Stimulated activated CD8-positive, alpha-beta memory T cell treated with anti-CD3 and anti-CD28 coated beads, Interleukin-4, amount 100 ng/mL, for 4 hours (primary cell): ENCODE results near the gene TFEB.

ENCODE experiments used
- DNase-seq, 2 donors: peaks; one replicate each; pipeline ENCODE4 v3.0.0-alpha.2; 2020; ENCODE audit warnings: low read depth in 2 of 2, low spot score in 1 of 2

Gene TFEB

GRCh38 chr6:41641352-41641925 is 94.0 kb downstream of the TFEB start:
- no peak for DNase-seq

- no peak for DNase-seq
These were observed 95.0 kb downstream of the TFEB start for GRCh38 chr6:41640426-41640825.

GRCh38 chr6:41639809-41640371 is 95.5 kb downstream of the TFEB start:
- no peak for DNase-seq

GRCh38 chr6:41638935-41639808 is 96.2 kb downstream of the TFEB start:
- DNase-seq = no peak

- no peak for DNase-seq
These were observed 97.1 kb downstream of the TFEB start, which contains the start of gene MDFI for GRCh38 chr6:41638002-41638934. TSS of gene MDFI (plus strand) at chr6:41638468. CDS start at chr6:41638750, 282 bp downstream.

GRCh38 chr6:41637194-41638001 is 98.0 kb downstream of the TFEB start:
- no peak for DNase-seq

GRCh38 chr6:41636833-41637193 is 98.6 kb downstream of the TFEB start:
- no peak for DNase-seq

GRCh38 chr6:41635365-41635764 is 100.0 kb downstream of the TFEB start:
- no peak for DNase-seq

- DNase-seq = no peak
These were observed 100.8 kb downstream of the TFEB start for GRCh38 chr6:41634657-41635056.
